ENCODE measurements around the gene SVOP. TPM values are rescaled to one million over a fixed set of nuclear protein-coding genes. Genes with fewer than 3 reads are reported as not detected.

SVOP gene
- total and polyA plus RNA-seq, 7 donors, result 0.04 to 0.45 (median 0.08) TPM; not detected in 2

- intact Hi-C loops (cut with DNase I), result no loop called here
- 93 to 97% (median 94%) methylated on average over 4 of the region's 4 CpGs for WGBS, 3 donors
- no peaks in the 10 kb centered on the region for H3K27me3 ChIP-seq (ENCODE audit: insufficient read depth in 3 of 3, low read length in 2 of 3)
- no peaks in the 10 kb centered on the region for H3K9me3 ChIP-seq
- no peaks in the 10 kb centered on the region for H3K4me1 ChIP-seq
- TF ChIP-seq CTCF (IDR thresholded peaks at IDR 0.05), result no peak
- ATAC-seq (no peak), DNase-seq (no peak)
- H3K4me3 ChIP-seq, result no peak overlapping the region
- H3K27ac ChIP-seq, result no peak overlapping the region
- H3K36me3 ChIP-seq (ENCODE audit: insufficient read depth in 1 of 2, low read depth in 1 of 2), result no peaks in the 10 kb centered on the region
Measured at GRCh38 chr12:108865169-108865568, 155.7 kb downstream of the SVOP start.

DNA sequence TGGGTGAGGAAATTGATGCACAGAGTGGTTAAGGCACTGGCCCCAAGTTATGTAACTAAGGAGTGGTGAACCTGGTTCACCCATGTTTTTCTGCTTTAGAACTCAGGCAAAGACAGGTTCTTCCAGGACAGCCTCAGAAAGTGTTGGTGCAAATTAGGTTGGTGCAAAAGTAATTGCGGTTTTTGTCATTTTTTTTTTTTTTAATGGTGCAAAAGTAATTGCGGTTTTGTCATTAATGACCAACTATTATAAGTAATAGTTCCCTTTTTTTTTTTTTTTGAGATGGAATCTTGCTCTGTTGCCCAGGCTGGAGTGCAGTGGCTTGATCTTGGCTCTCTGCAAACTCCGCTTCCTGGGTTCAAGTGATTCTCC, 158.3 kb downstream of the SVOP start:
- intact Hi-C loops (cut with DNase I), result loop anchor here in 1 of 2 donors (5.0 kb wide), 1 partner anchor 85 kb away; no protein-coding TSS in a partner anchor
- no peaks in the 10 kb centered on the region for H3K9me3 ChIP-seq
- H3K27me3 ChIP-seq (ENCODE audit: insufficient read depth in 3 of 3, low read length in 2 of 3), result no peaks in the 10 kb centered on the region
- DNase-seq (no peak), ATAC-seq (no peak)
- peaks cover 5% of the 10 kb centered on the region for H3K4me1 ChIP-seq
- H3K27ac ChIP-seq, result no peak overlapping the region
- no peaks in the 10 kb centered on the region for H3K36me3 ChIP-seq (ENCODE audit: insufficient read depth in 1 of 2, low read depth in 1 of 2)
- H3K4me3 ChIP-seq, result no peak overlapping the region
- 90 to 98% (median 97%) methylated on average over 3 of the region's 3 CpGs for WGBS, 3 donors
- TF ChIP-seq CTCF (IDR thresholded peaks at IDR 0.05), result no peak

GRCh38 chr12:108861878-108862587, 158.8 kb downstream of the SVOP start:
- H3K9me3 ChIP-seq, result no peaks in the 10 kb centered on the region
- no peaks in the 10 kb centered on the region for H3K27me3 ChIP-seq (ENCODE audit: insufficient read depth in 3 of 3, low read length in 2 of 3)
- WGBS, 3 donors, result 75 to 84% (median 78%) methylated on average over 6 of the region's 6 CpGs
- DNase-seq (no peak), ATAC-seq (no peak)
- no peak overlapping the region for H3K4me3 ChIP-seq
- H3K4me1 ChIP-seq, result peaks cover 5% of the 10 kb centered on the region
- intact Hi-C loops (cut with DNase I), result loop anchor here in 1 of 2 donors (5.0 kb wide), 1 partner anchor 85 kb away; no protein-coding TSS in a partner anchor
- H3K36me3 ChIP-seq (ENCODE audit: insufficient read depth in 1 of 2, low read depth in 1 of 2), result no peaks in the 10 kb centered on the region
- no peak for TF ChIP-seq CTCF (IDR thresholded peaks at IDR 0.05)
- no peak overlapping the region for H3K27ac ChIP-seq

DNA sequence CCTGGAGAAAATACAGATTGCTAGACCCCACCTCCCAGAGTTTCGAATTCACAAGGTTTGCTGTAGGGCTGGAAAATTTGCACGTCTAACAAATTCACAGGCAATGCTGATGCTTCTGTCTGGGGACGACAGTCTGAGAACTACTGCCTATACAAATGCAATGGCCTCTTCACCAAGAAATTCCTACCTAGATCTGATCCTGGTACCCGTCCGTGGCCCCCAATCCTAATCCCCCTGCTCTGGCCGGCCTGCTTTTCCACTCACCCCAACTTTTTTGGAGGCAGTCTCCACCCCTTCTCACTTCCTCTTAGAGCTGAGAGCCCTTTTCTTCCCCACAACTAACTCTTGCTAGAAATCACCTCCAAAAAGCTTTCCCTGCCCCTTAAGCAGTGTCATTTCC, 160.4 kb downstream of the SVOP start:
- no peaks in the 10 kb centered on the region for H3K36me3 ChIP-seq (ENCODE audit: insufficient read depth in 1 of 2, low read depth in 1 of 2)
- intact Hi-C loops (cut with DNase I), result loop anchor here in 1 of 2 donors (5.0 kb wide), 1 partner anchor 87 kb away; no protein-coding TSS in a partner anchor
- ATAC-seq (no peak), DNase-seq (no peak)
- no peak overlapping the region for H3K4me3 ChIP-seq
- no peaks in the 10 kb centered on the region for H3K27me3 ChIP-seq (ENCODE audit: insufficient read depth in 3 of 3, low read length in 2 of 3)
- H3K4me1 ChIP-seq, result peaks cover 17% of the 10 kb centered on the region
- TF ChIP-seq CTCF (IDR thresholded peaks at IDR 0.05), result no peak
- H3K9me3 ChIP-seq, result no peaks in the 10 kb centered on the region
- H3K27ac ChIP-seq, result no peak overlapping the region
- 75 to 89% (median 80%) methylated on average over 6 of the region's 6 CpGs for WGBS, 3 donors

Measured in psoas muscle (tissue), 8 donors.